GM21576 (cell line): ENCODE results near the gene DLX3.

Experiments used
- ATAC-seq: cut with Tn5 transposase; IDR thresholded peaks from one replicate; pipeline ENCODE4 v1.9.1; 2021; ENCODE audit warnings: mild to moderate bottlenecking, moderate library complexity; ENCODE audit not compliant: unreplicated experiment

DLX3 gene

DNA sequence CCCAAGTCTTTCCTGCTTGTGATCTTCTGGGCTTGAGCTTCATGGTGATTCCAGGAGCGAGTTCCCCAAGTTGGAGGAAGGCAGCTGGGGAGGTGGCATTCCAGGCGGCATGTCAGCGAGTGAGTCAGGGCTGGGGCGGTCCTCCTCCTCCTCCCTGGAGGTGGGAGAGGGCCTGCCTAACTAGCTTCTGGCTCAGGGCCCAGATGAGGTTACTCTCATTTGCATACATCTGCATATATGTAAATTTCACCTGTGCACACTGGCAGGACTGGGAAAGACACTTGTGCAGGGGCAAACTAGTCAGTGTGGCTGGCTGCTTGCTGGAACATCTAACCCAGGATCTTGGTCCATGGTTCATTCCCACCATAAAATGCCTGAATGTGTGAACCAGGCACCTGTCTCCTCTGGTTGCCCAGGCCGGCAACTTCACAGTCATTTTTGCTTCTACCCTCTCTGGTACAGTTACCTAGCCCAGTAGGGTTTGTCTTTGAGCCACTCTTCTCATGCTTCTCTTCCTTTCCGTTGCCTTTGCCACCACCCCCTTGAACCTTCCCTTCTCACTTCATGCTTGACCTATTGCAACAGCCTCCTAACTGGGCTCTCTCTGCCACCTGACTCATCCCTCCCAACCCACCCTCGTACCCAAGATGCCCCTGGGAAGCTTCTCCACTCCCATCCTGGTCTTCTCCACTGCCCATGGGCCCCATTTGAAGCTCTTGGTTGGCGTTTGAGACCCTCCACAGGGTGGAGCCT lies 35.7 kb downstream of the DLX3 start:
- no peak for ATAC-seq

- ATAC-seq = no peak
Observed at GRCh38 chr17:49958723-49959122, 36.3 kb downstream of the DLX3 start.

DNA sequence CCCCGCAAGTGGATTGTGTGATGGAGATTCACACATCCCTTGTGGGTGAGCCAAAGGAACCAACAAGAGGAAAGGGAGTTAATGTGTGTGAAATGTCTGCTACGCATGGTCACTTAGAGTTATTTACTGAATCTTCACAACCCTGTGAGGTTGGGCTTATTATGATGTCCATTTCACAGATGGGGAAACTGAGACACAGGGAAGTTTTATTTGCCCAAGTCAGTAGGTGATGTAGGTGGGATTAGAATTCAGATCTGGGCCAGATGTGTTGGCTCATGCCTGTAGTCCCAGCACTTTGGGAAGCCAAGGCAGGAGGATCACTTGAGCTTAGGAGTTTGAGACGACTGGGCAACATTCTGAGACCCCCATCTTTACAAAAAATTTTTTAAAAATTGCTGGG lies 37.7 kb downstream of the DLX3 start:
- ATAC-seq = no peak

GRCh38 chr17:49956780-49957179 lies 38.2 kb downstream of the DLX3 start:
- ATAC-seq = no peak

GRCh38 chr17:49955157-49955556 lies 39.9 kb downstream of the DLX3 start:
- ATAC-seq = no peak

DNA sequence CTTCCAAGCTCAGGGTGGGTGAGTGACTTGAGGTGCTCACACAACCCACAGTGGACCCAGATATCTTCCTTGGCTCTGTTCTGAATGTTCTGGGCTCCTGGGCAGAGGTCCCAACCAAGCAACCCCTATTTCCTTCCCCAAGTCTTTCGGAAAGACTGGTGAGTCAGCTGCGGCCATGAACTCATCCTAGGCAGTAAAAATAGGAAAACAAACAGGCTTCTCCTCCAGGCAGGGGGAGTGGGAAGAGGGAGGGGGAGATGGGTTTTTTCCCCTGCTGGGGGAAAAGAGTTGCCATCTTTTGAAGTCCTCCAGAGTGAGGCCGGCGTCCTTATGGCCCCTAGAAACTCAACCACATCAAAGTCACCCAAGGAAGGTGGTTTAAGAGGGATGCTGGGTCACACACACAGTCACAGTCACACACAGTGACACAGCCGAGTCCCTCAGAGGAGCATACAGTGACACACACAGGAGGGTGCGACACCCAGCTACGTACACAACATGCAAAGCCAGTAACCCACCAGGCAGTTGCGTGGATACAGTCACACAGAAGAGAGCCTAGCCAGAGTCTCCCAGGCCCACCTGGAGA lies 42.0 kb downstream of the DLX3 start:
- ATAC-seq = no peak

DNA sequence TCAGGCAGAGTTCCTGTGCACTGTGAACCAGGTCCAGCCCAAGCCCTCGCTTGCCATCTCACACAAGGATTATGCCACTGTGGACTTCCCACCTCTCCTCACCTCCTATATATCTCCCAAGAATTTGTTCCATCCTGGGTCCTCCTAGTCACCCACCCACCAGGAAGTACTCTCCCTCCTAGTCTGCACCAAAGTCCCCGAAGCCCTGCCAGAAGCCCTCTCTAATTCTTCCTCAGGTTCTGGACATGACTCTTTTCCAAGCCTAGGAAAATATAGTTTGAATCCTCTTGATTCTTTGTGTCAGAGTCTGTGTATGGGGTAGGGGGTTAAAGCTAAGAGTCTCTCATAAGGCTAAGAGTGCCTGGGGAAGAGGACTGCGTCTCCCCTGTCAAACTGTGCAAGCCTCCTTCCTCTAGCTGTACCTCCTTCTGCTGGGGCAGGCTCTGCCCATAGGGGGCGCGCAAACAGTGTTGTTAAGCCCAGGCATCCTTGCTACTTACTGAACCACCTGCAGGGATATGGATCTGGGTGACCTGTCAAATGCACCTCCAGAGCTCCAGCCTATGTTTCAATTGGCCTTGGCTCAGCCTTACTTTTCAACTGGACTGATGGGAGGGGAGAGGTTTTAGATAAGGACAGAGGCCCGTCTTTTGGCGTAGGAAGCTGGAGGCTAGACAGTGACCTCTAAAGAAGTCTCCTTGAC lies 42.7 kb downstream of the DLX3 start:
- ATAC-seq = no peak

- no peak for ATAC-seq
Observed at GRCh38 chr17:49951362-49952082, 43.5 kb downstream of the DLX3 start.

- no peak for ATAC-seq
Observed at GRCh38 chr17:49949634-49950033, 45.4 kb downstream of the DLX3 start.

DNA sequence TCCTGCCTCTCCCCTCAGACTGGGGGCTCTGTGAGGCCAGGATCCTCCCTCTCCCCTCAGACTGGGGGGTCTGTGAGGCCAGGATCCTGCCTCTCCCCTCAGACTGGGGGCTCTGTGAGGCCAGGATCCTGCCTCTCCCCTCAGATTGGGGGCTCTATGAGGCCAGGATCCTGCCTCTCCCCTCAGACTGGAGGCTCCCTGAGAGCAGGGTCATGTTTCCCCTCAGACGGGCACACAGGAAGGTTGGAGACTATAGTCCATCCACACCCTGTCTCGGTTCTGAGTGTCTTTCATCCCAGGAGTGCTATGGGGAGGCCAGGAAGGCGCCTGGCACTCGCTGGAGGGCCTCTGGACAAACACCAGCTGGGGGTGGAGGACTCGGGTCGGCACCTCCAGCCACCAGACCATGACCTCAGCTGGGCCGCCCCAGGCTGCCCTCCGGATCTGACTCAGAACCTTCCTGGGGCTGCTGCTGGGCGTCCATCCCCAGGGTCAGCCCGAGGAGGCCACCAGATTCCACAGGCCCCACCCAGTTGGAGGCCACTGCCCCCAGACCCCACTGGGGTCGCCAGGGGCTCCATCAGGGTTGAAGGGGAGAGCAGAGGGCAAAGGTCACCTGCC lies 48.0 kb downstream of the DLX3 start:
- ATAC-seq = no peak

GRCh38 chr17:49946208-49946607 lies 48.8 kb downstream of the DLX3 start:
- ATAC-seq = no peak

DNA sequence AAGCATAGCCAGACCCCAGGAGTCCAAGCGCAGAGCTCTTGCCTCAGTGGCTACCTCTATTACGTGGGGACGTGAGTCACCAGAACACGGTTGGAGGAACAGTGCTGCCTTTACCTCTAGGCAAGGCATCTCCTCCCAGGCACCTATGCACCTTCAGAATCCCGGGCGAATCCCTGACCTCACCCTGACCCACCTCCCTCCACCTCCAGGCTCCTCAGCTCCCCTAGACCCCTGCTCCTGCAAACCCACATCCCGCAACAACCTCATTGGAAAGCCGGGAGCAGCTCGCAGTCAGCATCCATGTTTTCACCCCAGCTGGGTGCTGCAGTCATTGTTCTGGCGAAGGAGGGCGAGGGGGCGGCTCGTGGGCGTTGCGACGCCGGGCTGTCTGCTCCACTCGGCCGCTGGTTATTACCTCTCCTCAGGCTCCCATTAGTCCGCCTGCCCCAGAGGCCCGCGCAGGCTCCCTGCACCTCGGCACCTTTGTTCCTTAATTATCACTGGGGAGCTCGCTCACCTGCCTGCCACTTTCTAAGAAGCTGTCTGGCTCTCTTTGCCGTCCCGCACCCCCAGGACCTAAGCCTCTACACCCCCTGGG lies 50.7 kb downstream of the DLX3 start:
- no peak for ATAC-seq

DNA sequence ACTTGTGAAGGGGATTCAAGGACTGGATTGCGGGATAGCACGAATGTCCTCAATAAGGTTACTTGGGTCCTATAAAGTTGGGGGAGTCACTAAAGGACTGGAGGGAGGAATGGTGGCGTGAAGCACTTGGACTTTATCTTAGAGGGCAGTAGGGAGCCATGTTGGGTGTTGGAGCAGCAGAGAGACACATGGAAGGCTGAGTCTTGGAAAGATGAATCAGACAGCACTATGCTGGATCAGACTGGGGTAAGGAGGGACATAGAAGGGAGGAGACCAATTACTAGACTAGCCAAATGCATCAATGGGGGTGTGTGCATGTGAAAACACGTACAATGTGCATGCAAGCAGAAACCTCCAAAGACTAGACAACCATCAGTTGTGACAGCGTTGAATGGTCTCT lies 52.1 kb downstream of the DLX3 start:
- ATAC-seq = no peak

DNA sequence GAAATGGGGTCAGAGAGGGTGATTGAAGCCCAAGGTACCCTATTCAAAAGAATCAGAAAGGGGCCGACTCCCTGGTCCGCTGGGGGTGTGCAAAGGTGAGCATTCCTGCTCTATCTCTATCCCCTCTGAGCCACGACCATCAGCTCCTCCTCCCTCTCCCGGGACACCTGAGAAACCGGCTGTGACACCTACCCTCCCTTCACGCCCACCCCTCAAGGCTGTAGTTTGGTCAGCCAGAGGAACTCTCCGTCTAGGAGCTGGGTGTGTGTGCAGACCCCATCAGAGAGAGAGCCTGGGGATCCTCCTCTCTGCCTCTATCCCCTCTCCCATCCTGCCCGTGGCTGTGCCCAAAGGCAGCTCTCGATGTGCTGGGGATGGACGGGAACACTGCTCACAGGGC lies 53.6 kb downstream of the DLX3 start:
- no peak for ATAC-seq
